ENCODE data around the gene GHRL. TPM values are rescaled to one million over a fixed set of nuclear protein-coding genes. Genes with fewer than 3 reads are reported as not detected.

GHRL gene
- total and polyA plus RNA-seq, 7 donors, result 0.54 to 1.5 (median 0.71) TPM; not detected in 4

DNA sequence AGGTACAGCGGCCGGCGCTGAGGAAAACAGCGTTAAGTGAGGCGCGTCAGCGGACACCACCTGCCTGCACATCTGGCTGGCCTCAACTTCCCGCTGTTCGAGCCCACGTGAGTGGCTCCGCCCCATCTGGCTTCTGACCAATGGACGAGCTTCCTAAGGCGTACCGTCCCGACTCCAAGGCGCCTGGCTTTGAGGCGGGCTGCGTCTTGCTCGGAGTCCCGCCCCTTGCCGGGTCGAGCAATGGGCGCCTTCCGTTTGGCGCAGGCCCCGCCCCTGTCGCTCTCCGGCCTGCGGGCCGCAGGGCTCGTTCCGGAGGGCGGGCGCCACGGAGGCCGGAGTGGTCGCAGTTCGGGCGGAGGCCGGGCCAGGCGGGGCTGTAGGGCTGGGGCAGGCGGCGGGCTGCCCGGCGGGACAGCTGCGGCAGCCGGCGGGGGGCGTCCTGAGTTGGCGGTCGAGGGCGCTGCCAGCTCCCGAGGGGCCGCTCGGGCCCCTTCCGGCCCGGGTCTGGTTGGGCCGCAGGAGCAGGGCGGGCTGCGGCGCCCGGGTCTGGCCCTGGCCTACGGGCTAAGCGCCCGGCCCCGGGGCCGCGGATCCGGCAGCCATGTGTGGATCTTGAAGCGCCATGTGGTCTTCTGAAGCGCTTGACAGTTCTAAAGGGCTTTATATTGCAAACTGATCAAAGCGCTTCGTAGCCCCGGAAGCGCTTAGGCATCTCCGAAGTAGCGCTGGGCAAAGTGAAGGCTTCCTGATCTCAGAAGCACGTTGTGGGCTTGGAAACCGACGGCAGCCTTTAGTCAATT is 44.4 kb downstream of the GHRL start, which contains the start of gene TATDN2:
TATDN2 (plus strand) TSS at position 276 of the 800 bp plus-strand sequence. CDS start 742 bp downstream, outside the sequence.
- peak; percentile 99 for DNase-seq
- TF ChIP-seq POLR2AphosphoS5 (IDR thresholded peaks at IDR 0.05) (peak; percentile 67 to 92 (median 86)), CTCF (IDR thresholded peaks at IDR 0.05) (no peak), EP300 (IDR thresholded peaks at IDR 0.05) (peak in 1 of 4 donors; percentile 57), POLR2A (IDR thresholded peaks at IDR 0.05) (peak in 1 of 2 donors; percentile 28)
- H3K27ac ChIP-seq, result peak within 1 kb of the TSS; percentile 84 to 95 (median 87)
- H3K36me3 ChIP-seq, result peaks cover 0 to 20% (median 0%) of the 10 kb centered on the region in 4 donors
- intact Hi-C loops (cut with DNase I), result loop anchor here (2.0 to 5.0 kb wide), 2 partner anchors 74 to 108 kb away; partner anchors contain the start of genes SEC13 and VHL
- H3K4me1 ChIP-seq, result peaks cover 0 to 31% (median 28%) of the 10 kb centered on the region in 4 donors
- H3K9me3 ChIP-seq, result peaks cover 0 to 11% (median 4%) of the 10 kb centered on the region in 4 donors
- 0% methylated on average over 80 of the region's 80 CpGs for WGBS, 2 donors
- H3K27me3 ChIP-seq, result no peaks in the 10 kb centered on the region
- H3K4me3 ChIP-seq, result peak within 1 kb of the TSS; percentile 58 to 85 (median 64)

- H3K9me3 ChIP-seq, result peaks cover 0 to 11% (median 4%) of the 10 kb centered on the region in 4 donors
- intact Hi-C loops (cut with DNase I), result loop anchor here (2.0 to 5.0 kb wide), 2 partner anchors 75 to 107 kb away; partner anchors contain the start of genes SEC13 and VHL
- peaks cover 0 to 31% (median 28%) of the 10 kb centered on the region in 4 donors for H3K4me1 ChIP-seq
- TF ChIP-seq CTCF (IDR thresholded peaks at IDR 0.05), result no peak
- no peak for TF ChIP-seq POLR2AphosphoS5 (IDR thresholded peaks at IDR 0.05)
- TF ChIP-seq EP300 (IDR thresholded peaks at IDR 0.05), result no peak
- no peak for TF ChIP-seq POLR2A (IDR thresholded peaks at IDR 0.05)
- peaks cover 0 to 19% (median 0%) of the 10 kb centered on the region in 4 donors for H3K36me3 ChIP-seq
- H3K27ac ChIP-seq, result peak overlapping the region; percentile 84 to 95 (median 87)
- DNase-seq, result no peak
- 55 to 57% methylated on average over 14 of the region's 14 CpGs for WGBS, 2 donors
- no peaks in the 10 kb centered on the region for H3K27me3 ChIP-seq
- peak overlapping the region; percentile 58 to 85 (median 64) for H3K4me3 ChIP-seq
These were observed 45.0 kb downstream of the GHRL start for GRCh38 chr3:10247679-10248183.

DNA sequence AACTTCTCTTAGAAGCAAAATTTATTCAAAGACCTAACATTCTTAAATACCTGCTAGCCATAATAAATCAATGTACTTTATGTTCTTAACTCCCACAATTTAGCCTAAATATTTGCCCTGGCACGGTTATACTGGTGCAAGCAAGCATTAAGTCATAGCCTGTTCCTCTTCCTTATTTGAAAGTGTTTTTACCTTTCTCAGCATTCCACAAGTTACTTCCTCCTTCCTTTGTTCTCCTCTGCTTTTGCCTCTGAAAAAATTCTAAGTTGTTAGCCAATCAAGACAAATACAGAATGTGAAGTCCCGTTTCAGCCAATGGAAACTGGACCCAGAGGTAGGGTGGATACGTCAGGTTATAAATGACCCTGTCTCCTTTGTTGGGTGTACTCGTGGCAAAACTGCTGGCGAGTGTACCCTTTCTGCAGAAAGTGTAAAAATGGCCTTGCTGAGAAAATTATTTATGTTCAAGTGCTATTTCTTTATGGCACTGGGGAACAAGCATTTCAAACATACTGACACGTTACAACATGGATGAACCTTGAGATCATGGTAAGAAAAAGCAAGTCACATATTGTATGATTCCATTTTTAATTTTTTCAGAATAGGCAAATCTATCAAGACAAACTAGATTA is 47.5 kb downstream of the GHRL start:
- H3K4me1 ChIP-seq, result peaks cover 0 to 14% (median 13%) of the 10 kb centered on the region in 4 donors
- no peak for DNase-seq
- TF ChIP-seq EP300 (IDR thresholded peaks at IDR 0.05), result no peak
- no peak for TF ChIP-seq CTCF (IDR thresholded peaks at IDR 0.05)
- no peak for TF ChIP-seq POLR2AphosphoS5 (IDR thresholded peaks at IDR 0.05)
- TF ChIP-seq POLR2A (IDR thresholded peaks at IDR 0.05), result no peak
- H3K4me3 ChIP-seq, result no peak overlapping the region
- peaks cover 0 to 11% (median 4%) of the 10 kb centered on the region in 4 donors for H3K9me3 ChIP-seq
- H3K27me3 ChIP-seq, result no peaks in the 10 kb centered on the region
- H3K36me3 ChIP-seq, result peaks cover 0 to 15% (median 0%) of the 10 kb centered on the region in 4 donors
- WGBS, 2 donors, result 86 to 91% methylated on average over 6 of the region's 6 CpGs
- intact Hi-C loops (cut with DNase I), result loop anchor here (5.0 kb wide), 1 partner anchor 77 kb away; the partner anchor contains the start of gene SEC13
- no peak overlapping the region for H3K27ac ChIP-seq

GRCh38 chr3:10244009-10244408 is 48.7 kb downstream of the GHRL start:
- Histone ChIP-seq H3K4me3 (no peak overlapping the region), H3K9me3 (peaks cover 0 to 11% (median 4%) of the 10 kb centered on the region in 4 donors), H3K4me1 (peaks cover 0 to 4% (median under 1%) of the 10 kb centered on the region in 4 donors), H3K27me3 (no peaks in the 10 kb centered on the region), H3K36me3 (peaks cover 0 to 21% (median 0%) of the 10 kb centered on the region in 4 donors), H3K27ac (no peak overlapping the region)
- intact Hi-C loops (cut with DNase I), result no loop called here
- DNase-seq, result no peak
- TF ChIP-seq CTCF (IDR thresholded peaks at IDR 0.05) (no peak), POLR2AphosphoS5 (IDR thresholded peaks at IDR 0.05) (no peak), POLR2A (IDR thresholded peaks at IDR 0.05) (no peak), EP300 (IDR thresholded peaks at IDR 0.05) (no peak)
- WGBS, 2 donors, result 93 to 99% methylated on average over 3 of the region's 3 CpGs

Measured in sigmoid colon (tissue), 7 donors.